ENCODE data around the gene CD300C.
"Not testable (repeated sequence)": the region's sequence is repeated elsewhere in the genome, so short reads cannot be mapped to it uniquely, and the experiment has no call there.

CD300C gene

GRCh38 chr17:74578979-74579378 lies 33.1 kb upstream of the CD300C start:
- Histone ChIP-seq H3K27ac (no peak overlapping the region), H3K9me3 (ENCODE audit: low read depth, low read length) (no peaks in the 10 kb centered on the region), H3K9ac (ENCODE audit: insufficient read length) (no peak overlapping the region), H3K4me3 (no peak overlapping the region), H3K36me3 (ENCODE audit: insufficient read depth, low read length) (no peaks in the 10 kb centered on the region)
- no peak for DNase-seq (ENCODE audit: low read depth, low spot score)
- TF ChIP-seq POLR2AphosphoS5 (IDR thresholded peaks at IDR 0.05; ENCODE audit: borderline replicate concordance, low read depth, low read length) (no peak), FOXP2 (optimal IDR thresholded peaks at IDR 0.05; ENCODE audit: control extremely low read depth, extremely low read length, insufficient read depth) (no peak), EZH2 (IDR thresholded peaks at IDR 0.05) (no peak)

DNA sequence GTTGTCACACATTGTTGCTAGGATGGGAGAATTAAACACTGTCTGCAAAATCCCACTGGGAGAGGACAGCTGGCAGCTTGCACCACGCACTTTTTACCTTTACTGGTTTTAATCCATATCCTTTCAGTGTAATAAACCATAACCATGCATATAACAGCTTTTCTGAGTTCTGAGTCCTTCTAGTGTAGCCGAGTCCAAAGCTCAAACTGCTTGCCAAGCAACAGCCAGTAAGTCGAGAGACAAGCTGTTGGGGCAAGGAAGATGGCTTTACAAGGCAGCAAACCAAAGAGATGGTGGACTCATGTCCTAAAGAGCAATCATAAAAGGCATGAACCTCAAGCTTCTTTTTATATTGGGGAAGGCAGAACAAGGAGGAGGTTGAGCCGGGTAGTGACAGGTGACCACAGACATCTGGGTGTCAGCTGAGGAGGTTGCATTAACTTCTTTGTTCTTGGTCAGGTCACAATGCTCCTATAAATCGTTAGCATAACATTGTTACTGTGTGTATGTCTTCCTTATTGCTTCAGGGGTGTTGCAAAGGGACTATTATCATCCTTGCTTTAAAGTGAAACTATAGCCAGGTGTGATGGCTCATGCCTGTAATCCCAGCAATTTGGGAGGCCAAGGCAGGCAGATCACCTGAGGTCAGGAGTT lies 28.7 kb upstream of the CD300C start:
- TF ChIP-seq POLR2AphosphoS5 (IDR thresholded peaks at IDR 0.05; ENCODE audit: borderline replicate concordance, low read depth, low read length) (no peak), FOXP2 (optimal IDR thresholded peaks at IDR 0.05; ENCODE audit: control extremely low read depth, extremely low read length, insufficient read depth) (no peak), EZH2 (IDR thresholded peaks at IDR 0.05) (no peak)
- DNase-seq (ENCODE audit: low read depth, low spot score), result no peak
- no peaks in the 10 kb centered on the region for H3K36me3 ChIP-seq (ENCODE audit: insufficient read depth, low read length)
- no peaks in the 10 kb centered on the region for H3K9me3 ChIP-seq (ENCODE audit: low read depth, low read length)
- H3K27ac ChIP-seq, result no peak overlapping the region
- no peak overlapping the region for H3K9ac ChIP-seq (ENCODE audit: insufficient read length)
- H3K4me3 ChIP-seq, result no peak overlapping the region

DNA sequence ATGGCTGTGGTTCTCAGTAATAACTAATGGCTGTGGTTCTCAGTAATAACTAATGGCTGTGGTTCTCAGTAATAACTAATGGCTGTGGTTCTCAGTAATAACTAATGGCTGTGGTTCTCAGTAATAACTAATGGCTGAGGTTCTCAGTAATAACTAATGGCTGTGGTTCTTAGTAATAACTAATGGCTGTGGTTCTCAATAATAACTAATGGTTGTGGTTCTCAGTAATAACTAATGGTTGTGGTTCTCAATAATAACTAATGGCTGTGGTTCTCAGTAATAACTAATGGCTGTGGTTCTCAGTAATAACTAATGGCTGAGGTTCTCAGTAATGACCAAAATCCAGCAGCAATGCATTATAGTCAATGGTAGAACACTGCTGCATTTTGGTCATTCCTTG lies 27.7 kb upstream of the CD300C start:
- H3K4me3 ChIP-seq; DNase-seq (ENCODE audit: low read depth, low spot score); H3K27ac ChIP-seq; H3K36me3 ChIP-seq (ENCODE audit: insufficient read depth, low read length); H3K9ac ChIP-seq (ENCODE audit: insufficient read length); H3K9me3 ChIP-seq (ENCODE audit: low read depth, low read length): not testable (repeated sequence)

DNA sequence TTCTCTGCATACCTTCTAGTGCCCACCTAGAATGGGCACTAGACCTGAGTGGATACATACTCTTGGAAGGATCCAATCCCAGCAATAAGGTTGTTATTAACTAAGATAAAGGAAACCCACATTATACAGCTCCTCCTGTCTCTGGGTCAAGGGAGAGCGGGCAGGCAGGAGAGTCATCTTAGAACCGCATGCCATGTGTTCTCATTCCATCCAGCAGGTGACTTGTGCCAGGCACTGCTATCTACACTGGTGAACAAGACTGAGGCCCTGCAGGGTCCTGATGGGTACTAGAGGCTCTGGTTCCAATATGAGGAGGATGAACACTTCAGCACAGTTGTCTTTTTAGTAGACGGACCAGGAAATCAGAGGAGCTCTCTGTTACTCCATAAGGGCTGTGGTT lies 27.3 kb upstream of the CD300C start:
- no peak for DNase-seq (ENCODE audit: low read depth, low spot score)
- Histone ChIP-seq H3K27ac (no peak overlapping the region), H3K36me3 (ENCODE audit: insufficient read depth, low read length) (no peaks in the 10 kb centered on the region), H3K9me3 (ENCODE audit: low read depth, low read length) (no peaks in the 10 kb centered on the region), H3K9ac (ENCODE audit: insufficient read length) (no peak overlapping the region), H3K4me3 (no peak overlapping the region)
- TF ChIP-seq POLR2AphosphoS5 (IDR thresholded peaks at IDR 0.05; ENCODE audit: borderline replicate concordance, low read depth, low read length) (no peak), FOXP2 (optimal IDR thresholded peaks at IDR 0.05; ENCODE audit: control extremely low read depth, extremely low read length, insufficient read depth) (no peak), EZH2 (IDR thresholded peaks at IDR 0.05) (no peak)

GRCh38 chr17:74571621-74572270 lies 25.8 kb upstream of the CD300C start:
- H3K4me3 ChIP-seq, result no peak overlapping the region
- no peaks in the 10 kb centered on the region for H3K9me3 ChIP-seq (ENCODE audit: low read depth, low read length)
- TF ChIP-seq FOXP2 (optimal IDR thresholded peaks at IDR 0.05; ENCODE audit: control extremely low read depth, extremely low read length, insufficient read depth) (no peak), EZH2 (IDR thresholded peaks at IDR 0.05) (no peak), POLR2AphosphoS5 (IDR thresholded peaks at IDR 0.05; ENCODE audit: borderline replicate concordance, low read depth, low read length) (no peak)
- H3K36me3 ChIP-seq (ENCODE audit: insufficient read depth, low read length), result no peaks in the 10 kb centered on the region
- H3K27ac ChIP-seq, result no peak overlapping the region
- H3K9ac ChIP-seq (ENCODE audit: insufficient read length), result no peak overlapping the region
- no peak for DNase-seq (ENCODE audit: low read depth, low spot score)

DNA sequence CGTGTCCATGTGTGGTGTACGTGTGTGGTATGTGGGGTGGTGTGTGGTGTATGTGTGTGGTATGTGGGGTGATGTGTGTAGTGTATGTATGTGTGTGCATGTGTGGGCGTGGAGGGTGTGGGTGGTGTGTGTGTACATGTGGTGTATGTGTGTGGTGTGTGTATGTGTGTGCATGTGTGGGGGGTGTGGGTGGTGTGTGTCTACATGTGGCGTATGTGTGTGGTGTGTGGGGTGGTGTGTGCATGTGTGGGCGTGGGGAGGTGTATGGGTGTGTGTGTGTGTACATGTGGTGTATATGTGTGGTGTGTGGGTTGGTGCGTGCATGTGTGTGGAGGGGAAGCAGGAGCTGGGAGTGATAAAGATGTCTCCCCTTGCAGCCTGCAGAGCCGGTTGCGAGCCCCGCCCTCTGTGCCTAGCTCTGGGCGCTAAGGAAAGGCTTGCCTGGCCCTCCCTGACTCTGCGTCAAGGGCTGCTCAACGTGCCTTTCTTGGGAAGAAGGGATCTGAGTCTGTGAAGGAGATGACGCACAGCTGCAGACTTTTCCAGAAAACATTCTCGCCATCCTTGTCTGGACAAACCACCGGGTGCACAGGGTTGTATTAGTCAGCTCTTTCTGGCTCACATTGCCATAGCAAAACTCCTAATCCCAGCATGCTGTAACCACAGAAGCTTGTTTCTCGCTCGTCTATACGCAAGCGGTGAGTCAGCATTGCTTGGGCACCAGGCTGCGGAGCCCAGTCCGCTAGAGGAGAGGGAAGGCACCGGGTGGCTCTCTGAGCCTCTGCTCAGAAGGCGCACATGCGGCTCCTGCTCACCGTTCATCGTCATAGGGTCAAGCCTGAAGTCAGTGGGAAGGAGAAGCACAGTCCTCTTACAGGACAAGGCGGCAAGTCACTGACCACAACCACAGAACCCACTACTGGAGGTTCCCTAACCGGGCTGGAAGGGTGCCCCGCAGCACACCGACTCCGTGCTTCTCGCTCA lies 23.4 kb upstream of the CD300C start:
- TF ChIP-seq EZH2 (IDR thresholded peaks at IDR 0.05) (no peak), FOXP2 (optimal IDR thresholded peaks at IDR 0.05; ENCODE audit: control extremely low read depth, extremely low read length, insufficient read depth) (no peak), POLR2AphosphoS5 (IDR thresholded peaks at IDR 0.05; ENCODE audit: borderline replicate concordance, low read depth, low read length) (no peak)
- no peak overlapping the region for H3K4me3 ChIP-seq
- H3K9me3 ChIP-seq (ENCODE audit: low read depth, low read length), result no peaks in the 10 kb centered on the region
- no peak overlapping the region for H3K27ac ChIP-seq
- H3K36me3 ChIP-seq (ENCODE audit: insufficient read depth, low read length), result no peaks in the 10 kb centered on the region
- H3K9ac ChIP-seq (ENCODE audit: insufficient read length), result no peak overlapping the region
- peak; percentile 30 for DNase-seq (ENCODE audit: low read depth, low spot score)

GRCh38 chr17:74568106-74568873 lies 22.4 kb upstream of the CD300C start:
- DNase-seq (ENCODE audit: low read depth, low spot score), result no peak
- no peak overlapping the region for H3K27ac ChIP-seq
- H3K9ac ChIP-seq (ENCODE audit: insufficient read length), result no peak overlapping the region
- no peaks in the 10 kb centered on the region for H3K9me3 ChIP-seq (ENCODE audit: low read depth, low read length)
- H3K4me3 ChIP-seq, result no peak overlapping the region
- H3K36me3 ChIP-seq (ENCODE audit: insufficient read depth, low read length), result no peaks in the 10 kb centered on the region
- TF ChIP-seq EZH2 (IDR thresholded peaks at IDR 0.05) (no peak), POLR2AphosphoS5 (IDR thresholded peaks at IDR 0.05; ENCODE audit: borderline replicate concordance, low read depth, low read length) (no peak), FOXP2 (optimal IDR thresholded peaks at IDR 0.05; ENCODE audit: control extremely low read depth, extremely low read length, insufficient read depth) (no peak)

- H3K4me3 ChIP-seq, result no peak within 1 kb of the TSS
- H3K9me3 ChIP-seq (ENCODE audit: low read depth, low read length), result no peaks in the 10 kb centered on the region
- no peak within 1 kb of the TSS for H3K9ac ChIP-seq (ENCODE audit: insufficient read length)
- TF ChIP-seq POLR2AphosphoS5 (IDR thresholded peaks at IDR 0.05; ENCODE audit: borderline replicate concordance, low read depth, low read length) (no peak), EZH2 (IDR thresholded peaks at IDR 0.05) (no peak), FOXP2 (optimal IDR thresholded peaks at IDR 0.05; ENCODE audit: control extremely low read depth, extremely low read length, insufficient read depth) (no peak)
- H3K27ac ChIP-seq, result no peak within 1 kb of the TSS
- no peaks in the 10 kb centered on the region for H3K36me3 ChIP-seq (ENCODE audit: insufficient read depth, low read length)
- DNase-seq (ENCODE audit: low read depth, low spot score), result no peak
Observed at GRCh38 chr17:74567397-74567796, 21.5 kb upstream of the CD300C start, which contains the start of gene CD300H. Gene CD300H (minus strand): TSS chr17:74567509.
